ENCODE measurements around the gene RMI2. TPM values are rescaled to one million over a fixed set of nuclear protein-coding genes. Genes with fewer than 3 reads are reported as not detected.

Gene RMI2
- total and polyA plus RNA-seq, 2 of the 8 experiments (the other 6 are each of a cell fraction or from before 2014, with no cell fraction given) = 58.2 to 96.0 TPM

- peak overlapping the region; percentile 44; the same call in 1 of the 2 replicates for H2AK5ac ChIP-seq (ENCODE audit: low read depth, low read length)
- H3K56ac ChIP-seq (replicated peaks; ENCODE audit: insufficient read length, low read depth, low read length) = no peak overlapping the region
- H4K91ac ChIP-seq (replicated peaks; ENCODE audit: insufficient read length, low read length) = peak overlapping the region; percentile 95
- peak overlapping the region; percentile 90; the same call in 1 of the 2 replicates for H2BK5ac ChIP-seq (ENCODE audit: low read depth, low read length)
- ChIA-PET POLR2A (ENCODE audit: partially characterized antibody) (interaction anchor here (0.7 to 1.8 kb wide), 7 partner anchors 10 to 56 kb away, joined by 3 to 6 read pairs (median 4); partner anchors contain the start of gene SOCS1), CTCF (ENCODE audit: partially characterized antibody) (interaction anchor here (0.9 to 2.6 kb wide), 5 partner anchors 11 to 80 kb away, joined by 3 to 7 read pairs (median 4); partner anchors contain the start of gene SOCS1)
- H3K4me1 ChIP-seq (replicated peaks in 1 of 4; ENCODE audit: control insufficient read depth in 3 of 4, insufficient read depth in 4 of 4, low read length in 3 of 4) = peaks cover 4 to 17% (median 6%) of the 10 kb centered on the region in 4 experiments; a peak in 6 of 7 replicates
- no peak for FAIRE-seq
- no peak overlapping the region; the same call in 1 of the 2 replicates for H4K8ac ChIP-seq (ENCODE audit: extremely low read depth, insufficient read depth, low read length)
- no peak overlapping the region for H3K4me2 ChIP-seq (ENCODE audit: insufficient read depth in 1 of 2, low read depth in 2 of 2, low read length in 2 of 2)
- H3K23me2 ChIP-seq (ENCODE audit: low read depth, low read length) = no peaks in the 10 kb centered on the region; the same call in 1 of the 2 replicates
- H3K79me2 ChIP-seq (ENCODE audit: control insufficient read depth in 1 of 2, insufficient read depth in 2 of 2, low read length in 2 of 2) = no peaks in the 10 kb centered on the region
- no peak overlapping the region for H3K4ac ChIP-seq (replicated peaks; ENCODE audit: insufficient read length, low read depth, low read length)
- H2AFZ ChIP-seq (ENCODE audit: low read length) = no peak overlapping the region
- DNase-seq (ENCODE audit: low read depth in 1 of 2, low spot score in 2 of 2) = no peak
- H3K18ac ChIP-seq (ENCODE audit: extremely low read depth, low read length) = peak overlapping the region; percentile 71; the same call in 1 of the 2 replicates
- no peaks in the 10 kb centered on the region for H3K9me3 ChIP-seq (ENCODE audit: insufficient read depth in 2 of 2, low read depth in 1 of 2, low read length in 1 of 2)
- no peaks in the 10 kb centered on the region for H4K20me1 ChIP-seq (replicated peaks in 1 of 2; ENCODE audit: control insufficient read depth in 1 of 2, insufficient read depth in 2 of 2, low read length in 2 of 2)
- 89% methylated on average over 21 of the region's 21 CpGs; no CpG with 5 or more reads in 1 of the 2 experiments for WGBS, 2 experiments (ENCODE audit: extremely low coverage in 1 of 2, insufficient coverage in 1 of 2, insufficient read length in 1 of 2, insufficient replicate concordance in 2 of 2, low coverage in 1 of 2, low lambda C conversion rate in 2 of 2, missing lambda C conversion rate in 1 of 2)
- no peak overlapping the region for H3K4me3 ChIP-seq (ENCODE audit: extremely low read depth in 1 of 4, insufficient read depth in 2 of 4, low read depth in 3 of 4, low read length in 4 of 4)
- H2BK15ac ChIP-seq (ENCODE audit: low read length) = peak overlapping the region; percentile 77; the same call in 1 of the 2 replicates
- no peak overlapping the region for H3K14ac ChIP-seq (ENCODE audit: insufficient read length)
- peak overlapping the region; percentile 69; the same call in 1 of the 2 replicates for H2BK12ac ChIP-seq (ENCODE audit: low read depth, low read length)
- H3K27me3 ChIP-seq (replicated peaks in 1 of 4; ENCODE audit: control insufficient read depth in 3 of 4, extremely low read depth in 1 of 4, insufficient read depth in 3 of 4, low read length in 3 of 4) = no peaks in the 10 kb centered on the region
- H3K23ac ChIP-seq (ENCODE audit: insufficient read length) = no peak overlapping the region
- H2BK20ac ChIP-seq (ENCODE audit: low read length) = peak overlapping the region; percentile 93
- peak overlapping the region; percentile 79 for H2BK120ac ChIP-seq (replicated peaks; ENCODE audit: low read depth, low read length)
- H3K9ac ChIP-seq (replicated peaks in 1 of 4; ENCODE audit: extremely low read depth in 1 of 4, low read depth in 3 of 4, low read length in 3 of 4) = no peak overlapping the region
- H4K5ac ChIP-seq (ENCODE audit: insufficient read length, low read depth, low read length) = no peak overlapping the region
- no peaks in the 10 kb centered on the region for H3K79me1 ChIP-seq (ENCODE audit: low read depth, low read length)
- no peaks in the 10 kb centered on the region for H3K36me3 ChIP-seq (ENCODE audit: control insufficient read depth in 2 of 4, insufficient read depth in 4 of 4, low read length in 3 of 4)
- no peak overlapping the region for H3K27ac ChIP-seq (ENCODE audit: low read depth, low read length)
- TF ChIP-seq TBP (IDR thresholded peaks at IDR 0.05; ENCODE audit: low read depth, low read length) = no peak
- TF ChIP-seq MAX (IDR thresholded peaks at IDR 0.05) = no peak
- TF ChIP-seq USF2 (IDR thresholded peaks at IDR 0.05; ENCODE audit: low read length) = no peak
These were observed 37.4 kb upstream of the RMI2 start for GRCh38 chr16:11307639-11308492.
